Esophagus squamous epithelium (tissue), 4 donors: ENCODE data around the gene TNFRSF18.

Experiments
- POLR2A ChIP-seq, 4 donors: fragments of 450-650 bp; IDR thresholded peaks; one replicate each; pipeline ENCODE4 v1.6.1; 2017; ENCODE audit warnings: antibody characterized with exemption in 4 of 4, mild to moderate bottlenecking in 4 of 4, moderate library complexity in 3 of 4
- TF ChIP-seq, protein P1 (sequence below), 6 experiments: fragments of 450-650 bp in 4 of 6; fragments of 200-600 bp in 2 of 6; sonication (generic) in 2 of 6; IDR thresholded peaks; one replicate each; pipeline ENCODE4 v1.5.1; 2016 to 2019; ENCODE audit warnings: antibody characterized with exemption in 6 of 6, mild to moderate bottlenecking in 4 of 6, moderate library complexity in 4 of 6

DNA sequence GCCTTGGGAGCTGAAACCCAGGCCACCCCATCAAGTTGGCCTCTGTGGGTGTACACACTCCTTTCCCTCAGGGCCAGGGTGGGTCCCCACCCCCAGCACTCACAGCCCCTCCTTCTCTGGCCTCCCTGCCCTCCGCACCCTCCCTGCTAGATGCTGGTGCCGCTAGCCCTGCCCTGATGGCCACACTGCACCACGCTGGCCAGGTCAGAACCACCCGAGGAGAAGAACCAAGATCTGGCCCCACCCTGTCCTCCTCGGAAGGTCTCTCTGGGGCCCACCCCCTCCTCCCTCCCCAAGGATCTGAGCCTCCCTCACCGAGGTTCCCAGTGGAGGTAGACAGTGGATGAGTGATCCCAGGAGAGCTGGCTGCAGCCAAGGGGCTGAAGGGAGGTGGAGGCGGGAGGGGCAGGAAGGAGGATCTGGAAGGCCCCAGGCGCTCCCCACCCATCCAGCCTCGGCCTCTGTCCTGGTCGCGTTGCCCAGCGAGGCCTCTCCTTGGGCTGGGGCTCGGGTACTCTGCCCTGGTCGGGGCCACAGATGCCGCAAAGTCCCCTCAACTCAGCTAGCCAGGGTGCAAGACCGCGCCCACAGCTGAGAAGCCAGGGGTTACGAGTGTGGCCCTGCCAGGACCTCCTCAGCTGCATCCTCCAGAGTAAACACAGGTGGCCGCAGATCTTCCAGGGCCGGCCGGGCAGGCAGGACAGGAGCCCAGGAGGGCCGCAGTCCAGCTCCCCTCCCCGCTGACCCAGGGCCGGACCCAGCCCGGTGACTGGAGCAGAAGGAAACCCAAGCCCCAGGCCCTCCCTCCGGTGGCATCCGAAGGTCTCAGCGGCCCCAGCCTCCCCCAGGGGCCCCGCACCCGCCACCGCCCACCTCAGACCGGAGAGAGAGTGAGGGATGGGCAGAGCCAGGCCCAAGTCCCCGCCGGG lies 30.8 kb upstream of the TNFRSF18 start:
- TF ChIP-seq, protein P1, sequence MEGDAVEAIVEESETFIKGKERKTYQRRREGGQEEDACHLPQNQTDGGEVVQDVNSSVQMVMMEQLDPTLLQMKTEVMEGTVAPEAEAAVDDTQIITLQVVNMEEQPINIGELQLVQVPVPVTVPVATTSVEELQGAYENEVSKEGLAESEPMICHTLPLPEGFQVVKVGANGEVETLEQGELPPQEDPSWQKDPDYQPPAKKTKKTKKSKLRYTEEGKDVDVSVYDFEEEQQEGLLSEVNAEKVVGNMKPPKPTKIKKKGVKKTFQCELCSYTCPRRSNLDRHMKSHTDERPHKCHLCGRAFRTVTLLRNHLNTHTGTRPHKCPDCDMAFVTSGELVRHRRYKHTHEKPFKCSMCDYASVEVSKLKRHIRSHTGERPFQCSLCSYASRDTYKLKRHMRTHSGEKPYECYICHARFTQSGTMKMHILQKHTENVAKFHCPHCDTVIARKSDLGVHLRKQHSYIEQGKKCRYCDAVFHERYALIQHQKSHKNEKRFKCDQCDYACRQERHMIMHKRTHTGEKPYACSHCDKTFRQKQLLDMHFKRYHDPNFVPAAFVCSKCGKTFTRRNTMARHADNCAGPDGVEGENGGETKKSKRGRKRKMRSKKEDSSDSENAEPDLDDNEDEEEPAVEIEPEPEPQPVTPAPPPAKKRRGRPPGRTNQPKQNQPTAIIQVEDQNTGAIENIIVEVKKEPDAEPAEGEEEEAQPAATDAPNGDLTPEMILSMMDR (IDR thresholded peaks at IDR 0.05) = no peak
- TF ChIP-seq POLR2A (IDR thresholded peaks at IDR 0.05) = no peak
